Loucy (cell line): Measurements from ENCODE around the gene IPO9.

Experiments used
- H2AFZ ChIP-seq: fragments of 200-600 bp; sonication (generic); 2 replicates; pipeline ENCODE4 v1.6.0; 2016; ENCODE audit warnings: antibody characterized with exemption, mild to moderate bottlenecking, low read length, moderate library complexity
- H3F3A ChIP-seq: fragments of 200-600 bp; 2 replicates; pipeline ENCODE4 v1.6.0; 2016; ENCODE audit warnings: antibody characterized with exemption, low read depth, mild to moderate bottlenecking
- H3K27me3 ChIP-seq: fragments of 200-600 bp; sonication (generic); 2 replicates; pipeline ENCODE4 v1.6.1; 2014; ENCODE audit warnings: low read length, mild to moderate bottlenecking; ENCODE audit not compliant: insufficient read depth, poor library complexity, severe bottlenecking
- H3K36me3 ChIP-seq: fragments of 200-600 bp; sonication (generic); 2 replicates; pipeline ENCODE4 v1.6.1; 2016; ENCODE audit warnings: low read length; ENCODE audit not compliant: insufficient read depth
- H3K4me1 ChIP-seq: fragments of 200-600 bp; sonication (generic); 2 replicates; pipeline ENCODE4 v1.5.1; 2014; ENCODE audit warnings: low read length, mild to moderate bottlenecking; ENCODE audit not compliant: insufficient read depth, poor library complexity, severe bottlenecking
- H3K4me2 ChIP-seq: fragments of 200-600 bp; sonication (generic); 2 replicates; pipeline ENCODE4 v1.6.0; 2014; ENCODE audit warnings: antibody characterized with exemption, low read length, low read depth, mild to moderate bottlenecking; ENCODE audit not compliant: poor library complexity, severe bottlenecking
- H3K4me3 ChIP-seq: fragments of 200-600 bp; sonication (generic); 2 replicates; pipeline ENCODE4 v1.5.1; 2014; ENCODE audit warnings: low read length, mild to moderate bottlenecking, mixed read lengths; ENCODE audit not compliant: poor library complexity, severe bottlenecking
- H3K79me2 ChIP-seq: fragments of 200-600 bp; sonication (generic); 2 replicates; pipeline ENCODE4 v1.6.1; 2014; ENCODE audit warnings: low read length; ENCODE audit not compliant: insufficient read depth
- H3K9ac ChIP-seq: fragments of 200-600 bp; sonication (generic); 2 replicates; pipeline ENCODE4 v1.6.0; 2014; ENCODE audit warnings: mild to moderate bottlenecking, low read depth, low read length, moderate library complexity; ENCODE audit not compliant: poor library complexity, severe bottlenecking
- H3K9me2 ChIP-seq: fragments of 200-600 bp; sonication (generic); replicated peaks from 2 replicates; pipeline ENCODE4 v1.6.1; 2016; ENCODE audit warnings: low read depth, low read length, mixed read lengths
- H3K9me3 ChIP-seq: fragments of 200-600 bp; sonication (generic); 2 replicates; pipeline ENCODE4 v1.6.1; 2014; ENCODE audit warnings: mild to moderate bottlenecking, antibody characterized with exemption, low read length, low read depth; ENCODE audit not compliant: insufficient read depth
- H4K20me1 ChIP-seq: fragments of 200-600 bp; sonication (generic); 2 replicates; pipeline ENCODE4 v1.6.0; 2014; ENCODE audit warnings: antibody characterized with exemption, low read length, mild to moderate bottlenecking; ENCODE audit not compliant: insufficient read depth, poor library complexity, severe bottlenecking
- CTCF ChIP-seq: fragments of 200-600 bp; sonication (generic); conservative IDR thresholded peaks from 2 replicates; pipeline ENCODE4 v1.5.1; 2014; ENCODE audit warnings: mild to moderate bottlenecking, antibody characterized with exemption, low read length
- EZH2phosphoT487 ChIP-seq: fragments of 200-600 bp; IDR thresholded peaks from 2 replicates; pipeline ENCODE4 v1.6.1; 2018; ENCODE audit warnings: antibody characterized with exemption, mild to moderate bottlenecking, moderate library complexity, borderline replicate concordance

The IPO9 gene

GRCh38 chr1:201886103-201886885, 57.3 kb downstream of the IPO9 start:
- Histone ChIP-seq H3K36me3 (no peaks in the 10 kb centered on the region), H3K4me3 (no peak overlapping the region), H3K9me3 (no peaks in the 10 kb centered on the region), H4K20me1 (no peaks in the 10 kb centered on the region), H3K4me1 (no peaks in the 10 kb centered on the region), H3K9ac (no peak overlapping the region), H3K27me3 (no peaks in the 10 kb centered on the region), H3K79me2 (no peaks in the 10 kb centered on the region), H3K9me2 (no peaks in the 10 kb centered on the region), H2AFZ (no peak overlapping the region), H3K4me2 (no peak overlapping the region), H3F3A (no peaks in the 10 kb centered on the region)
- TF ChIP-seq CTCF (no peak), EZH2phosphoT487 (no peak)

- no peaks in the 10 kb centered on the region for H4K20me1 ChIP-seq
- TF ChIP-seq CTCF: no peak
- no peak for TF ChIP-seq EZH2phosphoT487
- H3K9me2 ChIP-seq: no peaks in the 10 kb centered on the region
- H3K27me3 ChIP-seq: no peaks in the 10 kb centered on the region
- H3K79me2 ChIP-seq: no peaks in the 10 kb centered on the region
- no peaks in the 10 kb centered on the region for H3F3A ChIP-seq
- no peak overlapping the region for H3K9ac ChIP-seq
- no peak overlapping the region for H3K4me3 ChIP-seq
- no peaks in the 10 kb centered on the region for H3K9me3 ChIP-seq
- no peaks in the 10 kb centered on the region for H3K4me1 ChIP-seq
- no peaks in the 10 kb centered on the region for H3K36me3 ChIP-seq
- H3K4me2 ChIP-seq: no peak overlapping the region
- no peak overlapping the region for H2AFZ ChIP-seq
Observed at GRCh38 chr1:201887116-201887866, 58.3 kb downstream of the IPO9 start.

- Histone ChIP-seq H3K9me3 (no peaks in the 10 kb centered on the region), H3K27me3 (no peaks in the 10 kb centered on the region), H3F3A (no peaks in the 10 kb centered on the region), H2AFZ (no peak within 1 kb of the TSS), H3K4me3 (no peak within 1 kb of the TSS), H3K4me2 (no peak within 1 kb of the TSS), H3K36me3 (no peaks in the 10 kb centered on the region), H4K20me1 (no peaks in the 10 kb centered on the region), H3K9ac (no peak within 1 kb of the TSS), H3K4me1 (no peaks in the 10 kb centered on the region), H3K79me2 (no peaks in the 10 kb centered on the region), H3K9me2 (no peaks in the 10 kb centered on the region)
- TF ChIP-seq CTCF (no peak), EZH2phosphoT487 (no peak)
Observed at GRCh38 chr1:201888282-201889089, 59.5 kb downstream of the IPO9 start, which contains the start of gene SHISA4. TSS of gene SHISA4 (plus strand) at chr1:201888898. CDS start at chr1:201888995, 97 bp downstream.
